Stimulated activated CD8-positive, alpha-beta memory T cell treated with anti-CD3 and anti-CD28 coated beads, Interleukin-7, amount 100 ng/mL, for 4 hours (primary cell): Measurements from ENCODE around the gene ZNF816.
"Not testable (repeated sequence)": the region's sequence is repeated elsewhere in the genome, so short reads cannot be mapped to it uniquely, and the experiment has no call there.

ENCODE experiments used
- DNase-seq, 2 donors: peaks; one replicate each; pipeline ENCODE4 v3.0.0-alpha.2; 2020; ENCODE audit warnings: low read depth in 2 of 2

The ZNF816 gene

GRCh38 chr19:52962394-52963246 lies at the start of gene ZNF816:
TSS of gene ZNF816 (minus strand) at chr19:52962881. CDS start at chr19:52956089, 6,792 bp downstream.
- peak; percentile 97 to 99 for DNase-seq

DNA sequence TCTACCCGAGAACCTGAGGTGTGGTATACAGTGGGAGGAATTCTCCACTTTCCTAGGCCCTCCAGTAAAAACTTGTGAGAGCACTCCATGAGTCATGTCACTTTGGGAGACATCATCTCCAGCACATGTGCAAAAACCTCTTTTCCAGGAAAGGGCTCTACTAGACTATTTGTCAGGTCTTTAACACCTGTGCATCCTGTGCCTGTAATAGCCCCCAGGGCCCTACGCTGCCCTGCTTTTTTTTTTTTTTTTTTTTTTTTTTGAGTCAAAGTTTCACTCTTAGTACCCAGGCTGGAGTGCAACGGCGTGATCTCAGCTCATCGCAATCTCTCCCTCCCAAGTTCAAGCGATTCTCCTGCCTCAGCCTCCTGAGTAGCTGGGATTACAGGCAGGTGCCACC lies 49.3 kb upstream of the ZNF816 start:
- DNase-seq = no peak

DNA sequence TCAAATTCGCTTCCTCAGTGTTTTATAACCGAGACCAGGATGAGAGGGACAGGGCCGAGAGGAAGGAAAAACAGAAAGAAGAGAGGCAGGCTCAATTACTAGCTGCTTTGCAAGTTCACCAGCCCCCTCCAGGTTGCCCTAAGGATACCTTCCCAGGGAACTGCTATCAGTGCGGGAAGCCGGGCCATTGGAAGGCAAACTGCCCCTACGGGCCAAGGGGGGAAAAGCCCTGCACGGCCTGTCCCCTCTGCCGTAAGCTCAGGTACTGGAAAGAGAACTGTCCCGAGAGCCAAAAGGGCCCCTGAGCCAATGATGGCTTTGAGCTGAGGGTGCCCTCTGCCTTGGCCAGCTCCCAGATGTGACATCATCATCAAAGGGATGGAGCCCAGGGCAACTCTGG lies 47.8 kb upstream of the ZNF816 start:
- no peak for DNase-seq

- DNase-seq = no peak
These were observed 45.5 kb upstream of the ZNF816 start for GRCh38 chr19:53008061-53008778.

GRCh38 chr19:53007606-53008005 lies 44.9 kb upstream of the ZNF816 start:
- no peak for DNase-seq

- no peak for DNase-seq
These were observed 44.5 kb upstream of the ZNF816 start for GRCh38 chr19:53007200-53007599.

- DNase-seq = no peak
These were observed 41.6 kb upstream of the ZNF816 start for GRCh38 chr19:53004242-53004641.

DNA sequence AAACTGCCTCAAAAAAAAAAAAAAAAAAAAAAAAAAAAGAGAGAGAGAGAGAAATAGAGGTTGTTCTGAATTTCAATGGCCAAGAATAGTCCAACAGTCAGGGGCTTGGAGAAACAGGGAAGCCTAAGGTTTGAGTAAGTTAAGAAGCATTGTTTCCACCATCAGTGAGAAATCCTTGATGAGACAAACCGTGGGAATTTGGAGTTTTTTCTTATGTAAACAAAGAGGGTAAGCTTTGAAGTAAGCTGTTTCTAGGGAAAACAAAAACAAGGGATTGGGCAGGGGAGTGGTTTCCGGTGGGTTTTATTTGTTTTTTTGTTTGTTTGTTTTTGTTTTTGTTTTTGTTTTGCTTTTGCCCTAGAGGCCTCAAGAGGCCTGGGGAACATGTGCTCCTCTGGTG lies 39.8 kb upstream of the ZNF816 start:
- DNase-seq = no peak

DNA sequence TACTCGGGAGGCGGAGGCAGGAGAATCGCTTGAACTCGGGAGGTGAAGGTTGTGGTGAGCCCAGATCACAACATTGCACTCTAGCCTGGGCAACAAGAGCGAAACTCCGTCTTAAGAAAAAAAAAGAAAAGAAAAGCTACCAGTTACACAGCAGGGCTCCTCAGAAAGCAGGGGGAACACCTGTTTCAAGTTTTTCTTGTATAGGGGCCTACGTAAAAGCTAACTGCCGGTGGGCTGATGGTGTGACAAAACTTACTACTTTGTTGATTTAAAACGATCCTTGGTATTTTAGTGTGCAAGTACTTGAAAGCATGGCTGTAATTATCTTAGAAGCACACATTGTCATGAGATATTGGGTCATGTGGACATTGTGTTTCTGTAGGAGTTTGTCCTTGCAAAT lies 35.3 kb upstream of the ZNF816 start:
- no peak for DNase-seq

GRCh38 chr19:52995711-52996110 lies 33.0 kb upstream of the ZNF816 start:
- DNase-seq = no peak

- DNase-seq = peak; percentile 65 to 77
These were observed 30.9 kb upstream of the ZNF816 start for GRCh38 chr19:52993342-52994178.

GRCh38 chr19:52992109-52993004 lies 29.7 kb upstream of the ZNF816 start:
- no peak for DNase-seq

GRCh38 chr19:52991484-52991883 lies 28.8 kb upstream of the ZNF816 start:
- DNase-seq = no peak

DNA sequence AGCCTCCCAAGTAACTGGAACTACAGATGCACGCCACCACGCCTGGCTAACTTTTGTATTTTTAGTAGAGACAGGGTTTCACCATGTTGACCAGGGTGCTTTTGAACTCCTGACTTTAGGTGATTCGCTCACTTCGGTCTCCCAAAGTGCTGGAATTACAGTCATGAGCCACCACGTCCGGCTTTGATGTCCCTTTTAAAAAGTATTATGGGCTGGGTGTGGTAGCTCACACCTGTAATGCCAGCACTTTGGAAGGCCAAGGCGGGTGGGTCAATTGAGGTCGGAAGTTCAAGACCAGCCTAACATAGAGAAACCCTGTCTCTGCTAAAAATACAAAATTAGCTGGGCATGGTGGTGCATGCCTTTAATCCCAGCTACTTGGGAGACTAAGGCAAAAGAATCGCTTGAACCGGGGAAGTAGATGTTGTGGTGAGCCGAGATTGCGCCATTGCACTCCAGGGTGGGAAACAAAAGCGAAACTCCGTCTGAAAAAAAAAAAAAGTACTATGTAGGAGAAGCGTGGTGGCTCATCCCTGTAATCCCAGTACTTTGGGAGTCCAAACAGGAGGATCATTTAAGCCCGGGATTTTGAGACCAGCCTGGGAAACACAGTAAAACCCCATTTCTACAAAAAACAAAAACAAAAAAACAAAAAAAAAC lies 28.2 kb upstream of the ZNF816 start:
- DNase-seq = no peak

GRCh38 chr19:52988506-52988905 lies 25.8 kb upstream of the ZNF816 start:
- no peak for DNase-seq

DNA sequence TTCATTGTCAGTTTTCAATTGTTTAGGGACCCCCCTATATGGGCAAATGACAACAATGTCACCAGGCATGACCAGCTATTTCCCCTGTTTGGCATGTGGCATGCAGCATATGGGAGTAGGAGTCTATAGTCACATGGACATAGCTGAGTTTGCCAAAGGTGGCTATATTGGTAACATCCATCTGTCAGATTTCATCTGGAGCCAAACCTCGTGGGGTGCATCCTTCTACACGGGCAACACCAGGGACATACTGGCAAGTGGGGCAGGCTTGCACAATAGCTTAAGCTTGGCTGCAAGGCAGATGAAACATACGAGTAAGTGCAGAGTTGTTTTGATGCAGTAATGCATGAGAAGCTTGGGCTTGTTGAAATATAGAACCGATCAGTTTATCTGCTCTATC lies 24.5 kb upstream of the ZNF816 start:
- no peak for DNase-seq

- DNase-seq = not testable (repeated sequence)
These were observed 20.5 kb upstream of the ZNF816 start for GRCh38 chr19:52983167-52983566.

- no peak for DNase-seq
These were observed 18.6 kb upstream of the ZNF816 start for GRCh38 chr19:52981329-52981728.

GRCh38 chr19:52967772-52968171 lies 5.1 kb upstream of the ZNF816 start:
- DNase-seq = no peak

DNA sequence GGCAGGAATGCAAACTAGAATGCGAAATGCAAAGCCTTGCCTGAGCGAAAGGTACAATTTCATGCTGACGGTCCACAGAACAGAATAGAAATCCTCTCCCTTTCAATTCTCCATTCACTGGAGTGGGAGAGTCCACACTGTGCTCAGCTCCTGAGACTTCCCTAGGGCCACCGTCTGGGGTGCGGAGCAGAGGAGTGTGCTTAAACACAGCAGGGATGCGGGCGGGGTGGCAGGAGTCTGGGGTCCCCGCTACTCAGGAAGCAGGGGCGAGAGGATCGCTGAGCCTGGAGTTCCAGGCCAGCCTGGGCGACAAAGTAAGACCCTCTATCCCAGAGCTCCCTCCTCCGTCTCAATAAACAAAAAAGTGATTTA lies 552 bp upstream of the ZNF816 start:
- DNase-seq = no peak

DNA sequence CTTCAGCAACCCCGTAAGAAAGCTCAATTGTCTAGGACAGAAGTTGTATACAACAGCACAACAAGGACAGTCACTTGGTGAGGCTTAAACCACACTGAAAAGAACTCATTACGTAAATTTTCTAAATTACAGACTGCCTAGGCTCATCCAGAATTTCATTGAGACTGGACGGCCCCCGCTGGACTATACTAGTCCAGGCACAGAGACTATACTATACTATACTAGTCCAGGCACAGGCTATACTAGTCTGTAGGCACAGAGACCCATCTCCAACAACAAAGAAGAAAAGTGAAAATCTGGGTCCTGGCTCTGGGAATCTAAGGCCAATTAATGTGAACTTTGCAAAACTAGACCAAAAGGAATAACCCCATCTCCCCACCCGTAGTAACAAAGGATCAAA lies 700 bp downstream of the ZNF816 start:
- DNase-seq = no peak
